ENCODE results near the gene AP3S1. TPM values are rescaled to one million over a fixed set of nuclear protein-coding genes. Genes with fewer than 3 reads are reported as not detected.

The AP3S1 gene
- total RNA-seq, 4 donors from 2014 or later = 34.9 to 115 (median 70.3) TPM

DNA sequence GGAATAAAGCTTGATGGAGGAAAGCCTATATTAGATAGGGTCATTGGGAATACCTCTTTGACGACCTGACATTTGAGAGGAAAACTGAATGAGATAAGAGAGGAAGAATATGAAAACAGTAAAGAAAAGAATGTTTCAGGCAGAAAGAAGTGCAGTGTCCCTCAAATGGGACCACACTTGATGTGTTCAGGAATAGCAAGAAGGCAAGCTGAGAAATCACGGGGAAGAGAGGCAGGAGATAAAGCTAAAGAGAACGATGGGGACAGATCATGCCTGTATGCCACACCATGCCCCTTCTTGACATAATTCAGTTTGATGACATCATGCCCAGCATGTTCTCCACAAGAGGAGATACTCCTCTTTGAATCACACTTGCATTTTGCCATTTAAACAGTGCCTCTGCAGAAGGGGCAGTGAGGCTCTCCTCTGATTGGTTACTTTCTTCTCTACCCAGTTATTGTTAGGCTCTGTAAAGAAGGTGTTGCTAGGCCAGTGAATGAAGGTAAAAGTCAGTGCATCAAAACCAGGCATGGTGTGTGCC, 7.6 kb downstream of the AP3S1 start:
- Histone ChIP-seq H3K36me3 (no peaks in the 10 kb centered on the region), H3K9me3 (no peaks in the 10 kb centered on the region), H3K27me3 (no peaks in the 10 kb centered on the region), H3K4me3 (no peak overlapping the region), H3K27ac (no peak overlapping the region), H3K4me1 (peaks cover 36% of the 10 kb centered on the region)
- WGBS = 93% methylated on average over 3 of the region's 3 CpGs
- no peak for DNase-seq (ENCODE audit: low spot score in 2 of 2)
- TF ChIP-seq POLR2A (IDR thresholded peaks at IDR 0.05) = no peak
- TF ChIP-seq POLR2AphosphoS5 (IDR thresholded peaks at IDR 0.05) = no peak
- no peak for TF ChIP-seq EP300 (IDR thresholded peaks at IDR 0.05)
- TF ChIP-seq CTCF (IDR thresholded peaks at IDR 0.05) = no peak

DNA sequence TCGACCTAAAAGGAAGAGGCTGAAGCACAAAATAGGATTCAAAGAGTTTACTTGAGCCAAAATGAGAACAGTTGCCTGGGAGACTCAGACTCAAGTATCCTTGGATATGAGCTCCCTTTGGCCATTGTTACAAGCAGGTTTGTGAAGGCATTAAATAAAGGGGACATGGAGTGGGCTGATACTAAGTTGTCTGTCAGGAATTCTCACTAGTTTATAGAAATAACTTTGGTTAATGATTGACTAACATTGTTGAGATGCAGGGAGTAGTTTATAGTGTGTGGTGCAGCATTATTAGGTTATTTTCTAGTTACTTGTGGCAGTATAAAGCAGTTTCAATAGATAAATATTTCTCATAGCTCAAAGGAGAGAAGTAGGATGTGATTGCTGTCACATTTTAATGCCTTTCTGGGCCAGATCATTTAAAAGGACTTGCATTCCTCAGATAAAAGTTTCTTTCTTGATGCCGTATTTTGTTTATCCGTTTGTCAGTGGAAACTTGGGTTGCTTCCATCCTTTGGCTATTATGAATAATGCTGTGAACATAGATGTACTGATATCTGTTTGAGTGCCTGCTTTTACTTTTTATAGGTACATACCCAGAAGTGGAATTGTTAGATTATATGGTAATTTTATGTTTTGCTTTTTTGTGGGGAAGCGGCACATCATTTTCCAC, 9.1 kb downstream of the AP3S1 start:
- Histone ChIP-seq H3K9me3 (no peaks in the 10 kb centered on the region), H3K4me1 (peaks cover 26% of the 10 kb centered on the region), H3K27me3 (no peaks in the 10 kb centered on the region), H3K4me3 (no peak overlapping the region), H3K27ac (no peak overlapping the region), H3K36me3 (no peaks in the 10 kb centered on the region)
- DNase-seq (ENCODE audit: low spot score in 2 of 2) = no peak
- 47% methylated on average over 4 of the region's 4 CpGs for WGBS
- TF ChIP-seq EP300 (IDR thresholded peaks at IDR 0.05) (no peak), POLR2A (IDR thresholded peaks at IDR 0.05) (no peak), POLR2AphosphoS5 (IDR thresholded peaks at IDR 0.05) (no peak), CTCF (IDR thresholded peaks at IDR 0.05) (no peak)

- H3K36me3 ChIP-seq = no peaks in the 10 kb centered on the region
- no peak for TF ChIP-seq POLR2AphosphoS5 (IDR thresholded peaks at IDR 0.05)
- TF ChIP-seq POLR2A (IDR thresholded peaks at IDR 0.05) = no peak
- TF ChIP-seq CTCF (IDR thresholded peaks at IDR 0.05) = no peak
- no peak for TF ChIP-seq EP300 (IDR thresholded peaks at IDR 0.05)
- no peak overlapping the region for H3K4me3 ChIP-seq
- DNase-seq (ENCODE audit: low spot score in 2 of 2) = no peak
- H3K9me3 ChIP-seq = no peaks in the 10 kb centered on the region
- 99% methylated on average over 3 of the region's 3 CpGs for WGBS
- H3K27me3 ChIP-seq = no peaks in the 10 kb centered on the region
- H3K4me1 ChIP-seq = peaks cover 37% of the 10 kb centered on the region
- no peak overlapping the region for H3K27ac ChIP-seq
Measured at GRCh38 chr5:115854139-115854538, 12.4 kb downstream of the AP3S1 start.

- Histone ChIP-seq H3K9me3 (no peaks in the 10 kb centered on the region), H3K27ac (no peak overlapping the region)
Measured at GRCh38 chr5:115855959-115856358, 14.2 kb downstream of the AP3S1 start.

More at GRCh38 chr5:115855959-115856358, 14.2 kb downstream of the AP3S1 start:
- Histone ChIP-seq H3K36me3 (no peaks in the 10 kb centered on the region), H3K4me1 (peaks cover 35% of the 10 kb centered on the region), H3K27me3 (no peaks in the 10 kb centered on the region), H3K4me3 (no peak overlapping the region)
- DNase-seq (ENCODE audit: low spot score in 2 of 2) = no peak
- WGBS = 44% methylated on average over 1 of the region's 1 CpG
- TF ChIP-seq POLR2AphosphoS5 (IDR thresholded peaks at IDR 0.05) = no peak
- TF ChIP-seq CTCF (IDR thresholded peaks at IDR 0.05) = no peak
- TF ChIP-seq EP300 (IDR thresholded peaks at IDR 0.05) = no peak
- no peak for TF ChIP-seq POLR2A (IDR thresholded peaks at IDR 0.05)
